HepG2 (cell line): ENCODE measurements around the gene DMRT1. TPM values are rescaled to one million over a fixed set of nuclear protein-coding genes. Genes with fewer than 3 reads are reported as not detected.

Source experiments
- ATAC-seq: fragments of 200-7000 bp; cut with Tn5 transposase; 3 replicates; pipeline ENCODE4 v1.9.1; 2020; ENCODE audit warnings: mild to moderate bottlenecking, moderate library complexity
- BruUV-seq: library from RNA; stranded (reverse); fragments of 400-500 nt; replicated peaks from 2 replicates; lab custom pipeline; 2021; lab: Mats Ljungman, UMichigan
- CTCF ChIA-PET: fragments of 300-600 bp; formaldehyde crosslinking; extraction: SDS; loops from one replicate; lab custom pipeline; 2021; ENCODE audit warnings: low total read pairs, inconsistent platforms, low intra/inter-chr PET ratio; lab: Yijun Ruan, JAX
- POLR2A ChIA-PET: fragments of 350-600 bp; sonication (Branson Sonifier 250); formaldehyde crosslinking; loops from one replicate; lab custom pipeline; 2020; ENCODE audit warnings: antibody characterized with exemption, inconsistent platforms; lab: Yijun Ruan, JAX
- DNase-seq: peaks from one replicate; pipeline ENCODE4 v3.0.0-alpha.2; 2015; ENCODE audit warnings: low spot score
- FAIRE-seq: peaks from 3 replicates; lab custom pipeline; 2011; peaks lifted over from hg19 to GRCh38; lab: Jason Lieb, UNC
- H2AFZ ChIP-seq: one replicate; pipeline ENCODE4 v1.6.1; 2011; ENCODE audit warnings: low read length, inconsistent platforms
- H3K27ac ChIP-seq: fragments of 300-600 bp; 3 replicates; pipeline ENCODE4 v1.8.0; 2011; ENCODE audit warnings: mixed run types, mild to moderate bottlenecking, mixed read lengths, low read length, inconsistent platforms; ENCODE audit not compliant: insufficient read depth; ENCODE audit errors: extremely low read length
- H3K27me3 ChIP-seq, 2 experiments: fragments of 200-600 bp in 1 of 2; 2 replicates in 1 of 2; 3 replicates in 1 of 2; pipeline versions ENCODE4 v1.6.0 to v1.8.0; 2011; ENCODE audit warnings: low read length in 2 of 2, mild to moderate bottlenecking in 2 of 2, moderate library complexity in 2 of 2, inconsistent platforms in 1 of 2; ENCODE audit not compliant: insufficient read depth in 2 of 2, control insufficient read depth in 1 of 2
- H3K36me3 ChIP-seq, 2 experiments: fragments of 200-600 bp in 1 of 2; replicated peaks in 1 of 2; 2 replicates in 1 of 2; 3 replicates in 1 of 2; pipeline versions ENCODE4 v1.5.1 to v1.8.0; 2011; ENCODE audit warnings: low read length in 2 of 2, inconsistent platforms in 1 of 2; ENCODE audit not compliant: insufficient read depth in 2 of 2, control insufficient read depth in 1 of 2
- H3K4me1 ChIP-seq: 2 replicates; pipeline ENCODE4 v1.5.1; 2012; ENCODE audit warnings: low read length, inconsistent platforms; ENCODE audit not compliant: insufficient read depth
- H3K4me2 ChIP-seq: 2 replicates; pipeline ENCODE4 v1.6.0; 2011; ENCODE audit warnings: low read depth, low read length, inconsistent platforms
- H3K4me3 ChIP-seq, 3 experiments: fragments of 200-600 bp in 1 of 3; sonication (generic), shearing (Covaris generic) in 1 of 3; replicated peaks in 1 of 3; 2 replicates each; pipeline ENCODE4 v1.5.1; 2011 to 2016; ENCODE audit warnings: low read length in 3 of 3, inconsistent platforms in 2 of 3, low read depth in 2 of 3, mild to moderate bottlenecking in 2 of 3, control low read depth in 1 of 3, mixed read lengths in 1 of 3; ENCODE audit not compliant: insufficient read depth in 1 of 3
- H3K79me2 ChIP-seq: one replicate; pipeline ENCODE4 v1.6.1; 2011; ENCODE audit warnings: low read length, inconsistent platforms; ENCODE audit not compliant: insufficient read depth
- H3K9ac ChIP-seq: 2 replicates; pipeline ENCODE4 v1.6.0; 2011; ENCODE audit warnings: mild to moderate bottlenecking, low read depth, low read length, inconsistent platforms; ENCODE audit not compliant: insufficient read depth
- H3K9me3 ChIP-seq: 2 replicates; pipeline ENCODE4 v1.5.1; 2012; ENCODE audit warnings: mild to moderate bottlenecking, low read length
- H4K20me1 ChIP-seq: 2 replicates; pipeline ENCODE4 v1.6.0; 2011; ENCODE audit warnings: inconsistent platforms, mild to moderate bottlenecking, low read length, moderate library complexity; ENCODE audit not compliant: insufficient read depth
- HOXA9 ChIP-seq: sonication (generic); formaldehyde crosslinking; IDR thresholded peaks from 2 replicates; pipeline ENCODE4 v1.8.1; 2022; ENCODE audit warnings: missing genetic modification reagents, mild to moderate bottlenecking, moderate library complexity, borderline replicate concordance
- NFATC3 ChIP-seq: sonication (generic); formaldehyde crosslinking; IDR thresholded peaks from 2 replicates; pipeline ENCODE4 v1.5.1; 2020; ENCODE audit warnings: mild to moderate bottlenecking, missing genetic modification reagents
- NR2F6 ChIP-seq, 2 experiments: IDR thresholded peaks; 2 replicates each; pipeline ENCODE4 v1.6.1; 2016; ENCODE audit warnings: antibody characterized with exemption in 1 of 2, mild to moderate bottlenecking in 1 of 2
- SIX1 ChIP-seq: sonication (generic); formaldehyde crosslinking; IDR thresholded peaks from 2 replicates; pipeline ENCODE4 v1.4.0; 2020; ENCODE audit warnings: missing genetic modification reagents, borderline replicate concordance
- STAT5B ChIP-seq: sonication (generic); formaldehyde crosslinking; IDR thresholded peaks from 2 replicates; pipeline ENCODE4 v1.4.0; 2020; ENCODE audit warnings: missing genetic modification reagents
- TCF7L2 ChIP-seq: IDR thresholded peaks from 2 replicates; pipeline ENCODE4 v1.6.1; 2011; ENCODE audit warnings: mild to moderate bottlenecking, low read depth, low read length, moderate library complexity
- TRIM22 ChIP-seq: fragments of 450-650 bp; IDR thresholded peaks from 2 replicates; pipeline ENCODE4 v1.6.1; 2017
- ZNF264 ChIP-seq: sonication (generic); formaldehyde crosslinking; IDR thresholded peaks from 2 replicates; pipeline ENCODE4 v1.4.0; 2020; ENCODE audit warnings: missing genetic modification reagents
- ZNF484 ChIP-seq: sonication (generic); formaldehyde crosslinking; IDR thresholded peaks from 2 replicates; pipeline ENCODE4 v1.5.1; 2020; ENCODE audit warnings: mild to moderate bottlenecking, low read depth, missing genetic modification reagents, borderline replicate concordance
- WGBS: methylation state at CpG from one replicate; pipeline ENCODE4 v1.1.6; 2017; ENCODE audit warnings: low lambda C conversion rate; 5-methylcytosine and 5-hydroxymethylcytosine counted together
- in situ Hi-C: cut with HindIII; loops from 2 replicates; pipeline ENCODE4 v1.10.0; 2017; ENCODE audit warnings: low pct_unique_long_range_greater_than_20kb; ENCODE audit not compliant: extremely low pct_ligation_motif_present
- intact Hi-C: fragments of 100-400 bp; cut with micrococcal nuclease; formaldehyde crosslinking; loops from one replicate; pipeline ENCODE4 v1.10.0; 2022; ENCODE audit not compliant: unreplicated experiment
- polyA plus RNA-seq, 8 experiments: library from polyadenylated mRNA; depleted of rRNA in 3 of 8; stranded (reverse) in 7 of 8; unstranded in 1 of 8; fragments of >200 nt; fragmentation: Illumina TruSeq in 4 of 8; extraction: Trizol in 4 of 8; gene quantifications; 2 replicates each; pipeline versions ENCODE4 v1.2.1 to v1.2.3, GENCODE V29; 2011 to 2016; ENCODE audit warnings: low read depth in 4 of 8, missing spikeins in 1 of 8, mixed read lengths in 1 of 8; ENCODE audit not compliant: insufficient read depth in 1 of 8
- total RNA-seq, 5 experiments: library from RNA; depleted of rRNA; stranded (reverse); fragments of >200 nt; fragmentation: Illumina TruSeq; extraction: Trizol; gene quantifications; 2 replicates each; pipeline ENCODE4 v1.2.3, GENCODE V29; 2016; ENCODE audit warnings: low read depth in 1 of 5
- TF ChIP-seq, protein P1 (sequence below): sonication (generic); formaldehyde crosslinking; IDR thresholded peaks from 2 replicates; pipeline ENCODE4 v1.4.0; 2020; ENCODE audit warnings: missing genetic modification reagents
- TF ChIP-seq, protein P2 (sequence below): sonication (generic); formaldehyde crosslinking; IDR thresholded peaks from 2 replicates; pipeline ENCODE4 v1.8.1; 2023; ENCODE audit warnings: mild to moderate bottlenecking, inconsistent platforms, moderate library complexity, missing genetic modification reagents, borderline replicate concordance
- TF ChIP-seq, protein P3 (sequence below): IDR thresholded peaks from 2 replicates; pipeline ENCODE4 v1.6.1; 2016; ENCODE audit warnings: missing genetic modification reagents, missing compliant biosample characterization

The DMRT1 gene
- total and polyA plus RNA-seq, 2 of the 13 experiments (the other 11 are each of a cell fraction or from before 2014, with no cell fraction given) = not detected

- Histone ChIP-seq H3K4me3 (no peak overlapping the region), H3K79me2 (no peaks in the 10 kb centered on the region), H3K4me2 (no peak overlapping the region), H3K27ac (no peak overlapping the region), H3K36me3 (no peaks in the 10 kb centered on the region), H3K9ac (no peak overlapping the region), H4K20me1 (no peaks in the 10 kb centered on the region), H2AFZ (no peak overlapping the region), H3K4me1 (no peaks in the 10 kb centered on the region), H3K27me3 (peaks cover 1 to 38% of the 10 kb centered on the region in 2 experiments; a peak in 2 of 5 replicates), H3K9me3 (no peaks in the 10 kb centered on the region)
- in situ Hi-C loops (no loop called here), intact Hi-C loops (no loop called here)
- ChIA-PET POLR2A (no interaction called here), CTCF (no interaction called here)
- FAIRE-seq (no peak), ATAC-seq (no peak), DNase-seq (no peak)
- BruUV-seq = no TSS peak
- TF ChIP-seq TRIM22 (no peak), STAT5B (CRISPR knock-in tag) (no peak), SIX1 (CRISPR knock-in tag) (no peak), ZNF264 (CRISPR knock-in tag) (no peak), TCF7L2 (no peak), NR2F6 (IDR thresholded peaks at IDR 0.05) (no peak), NR2F6 (CRISPR knock-in tag; IDR thresholded peaks at IDR 0.05) (no peak), NFATC3 (CRISPR knock-in tag) (no peak), HOXA9 (no peak), ZNF484 (CRISPR knock-in tag) (no peak)
- TF ChIP-seq, protein P1, sequence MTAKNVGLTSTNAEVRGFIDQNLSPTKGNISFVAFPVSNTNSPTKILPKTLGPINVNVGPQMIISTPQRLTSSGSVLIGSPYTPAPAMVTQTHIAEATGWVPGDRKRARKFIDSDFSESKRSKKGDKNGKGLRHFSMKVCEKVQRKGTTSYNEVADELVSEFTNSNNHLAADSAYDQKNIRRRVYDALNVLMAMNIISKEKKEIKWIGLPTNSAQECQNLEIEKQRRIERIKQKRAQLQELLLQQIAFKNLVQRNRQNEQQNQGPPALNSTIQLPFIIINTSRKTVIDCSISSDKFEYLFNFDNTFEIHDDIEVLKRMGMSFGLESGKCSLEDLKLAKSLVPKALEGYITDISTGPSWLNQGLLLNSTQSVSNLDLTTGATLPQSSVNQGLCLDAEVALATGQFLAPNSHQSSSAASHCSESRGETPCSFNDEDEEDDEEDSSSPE = no peak
- TF ChIP-seq, protein P2, sequence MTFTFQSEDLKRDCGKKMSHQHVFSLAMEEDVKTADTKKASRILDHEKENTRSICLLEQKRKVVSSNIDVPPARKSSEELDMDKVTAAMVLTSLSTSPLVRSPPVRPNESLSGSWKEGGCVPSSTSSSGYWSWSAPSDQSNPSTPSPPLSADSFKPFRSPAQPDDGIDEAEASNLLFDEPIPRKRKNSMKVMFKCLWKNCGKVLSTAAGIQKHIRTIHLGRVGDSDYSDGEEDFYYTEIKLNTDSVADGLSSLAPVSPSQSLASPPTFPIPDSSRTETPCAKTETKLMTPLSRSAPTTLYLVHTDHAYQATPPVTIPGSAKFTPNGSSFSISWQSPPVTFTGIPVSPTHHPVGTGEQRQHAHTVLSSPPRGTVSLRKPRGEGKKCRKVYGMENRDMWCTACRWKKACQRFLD (CRISPR knock-in tag) = no peak
- TF ChIP-seq, protein P3, sequence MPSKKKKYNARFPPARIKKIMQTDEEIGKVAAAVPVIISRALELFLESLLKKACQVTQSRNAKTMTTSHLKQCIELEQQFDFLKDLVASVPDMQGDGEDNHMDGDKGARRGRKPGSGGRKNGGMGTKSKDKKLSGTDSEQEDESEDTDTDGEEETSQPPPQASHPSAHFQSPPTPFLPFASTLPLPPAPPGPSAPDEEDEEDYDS (CRISPR knock-in tag) = no peak
- 23% methylated on average over 5 of the region's 5 CpGs for WGBS
Measured at GRCh38 chr9:849431-849830, 7.9 kb downstream of the DMRT1 start.
